Measurements from ENCODE around the gene BRD3.

Gene BRD3

GRCh38 chr9:133996531-133997520, 71.0 kb downstream of the BRD3 start:
- H3K27ac ChIP-seq, result no peak overlapping the region
- no peak for TF ChIP-seq CTCF (IDR thresholded peaks at IDR 0.05)
- intact Hi-C loops (cut with DNase I; ENCODE audit: low total_unique reads), result no loop called here

GRCh38 chr9:133995012-133995896, 72.6 kb downstream of the BRD3 start:
- H3K27me3 ChIP-seq, result peaks cover 0 to 18% of the 10 kb centered on the region in 2 donors
- H3K4me1 ChIP-seq, result peaks cover 7 to 31% (median 27%) of the 10 kb centered on the region in 4 donors
- DNase-seq, result no peak
- TF ChIP-seq CTCF (IDR thresholded peaks at IDR 0.05), result no peak
- no peak overlapping the region for H3K4me3 ChIP-seq
- H3K27ac ChIP-seq, result no peak overlapping the region
- H3K36me3 ChIP-seq, result no peaks in the 10 kb centered on the region
- no peaks in the 10 kb centered on the region for H3K9me3 ChIP-seq
- intact Hi-C loops (cut with DNase I; ENCODE audit: low total_unique reads), result loop anchor here (2.0 kb wide), 1 partner anchor 202 kb away; no protein-coding TSS in a partner anchor

More at GRCh38 chr9:133996531-133997520, 71.0 kb downstream of the BRD3 start:
- DNase-seq, result no peak
- H3K4me3 ChIP-seq, result no peak overlapping the region
- H3K4me1 ChIP-seq, result peaks cover 7 to 15% (median 13%) of the 10 kb centered on the region in 4 donors
- H3K36me3 ChIP-seq, result no peaks in the 10 kb centered on the region
- no peaks in the 10 kb centered on the region for H3K9me3 ChIP-seq
- H3K27me3 ChIP-seq, result peaks cover 0 to 18% of the 10 kb centered on the region in 2 donors

- Histone ChIP-seq H3K27me3 (peaks cover 0 to 18% of the 10 kb centered on the region in 2 donors), H3K27ac (no peak overlapping the region), H3K4me1 (peaks cover 7 to 36% (median 28%) of the 10 kb centered on the region in 4 donors), H3K36me3 (no peaks in the 10 kb centered on the region), H3K4me3 (no peak overlapping the region), H3K9me3 (no peaks in the 10 kb centered on the region)
- intact Hi-C loops (cut with DNase I; ENCODE audit: low total_unique reads), result loop anchor here (2.0 kb wide), 1 partner anchor 202 kb away; no protein-coding TSS in a partner anchor
- peak; percentile 61 to 84 for DNase-seq
- TF ChIP-seq CTCF (IDR thresholded peaks at IDR 0.05), result peak; percentile 97 to 98
Measured at GRCh38 chr9:133994353-133995011, 73.3 kb downstream of the BRD3 start.

GRCh38 chr9:133993635-133994253, 74.1 kb downstream of the BRD3 start:
- DNase-seq, result no peak
- TF ChIP-seq CTCF (IDR thresholded peaks at IDR 0.05), result no peak
- Histone ChIP-seq H3K27ac (peak overlapping the region; percentile 76 to 87), H3K4me1 (peaks cover 7 to 36% (median 28%) of the 10 kb centered on the region in 4 donors), H3K27me3 (peaks cover 0 to 18% of the 10 kb centered on the region in 2 donors), H3K9me3 (no peaks in the 10 kb centered on the region), H3K36me3 (no peaks in the 10 kb centered on the region), H3K4me3 (peak overlapping the region; percentile 56 to 68)
- intact Hi-C loops (cut with DNase I; ENCODE audit: low total_unique reads), result loop anchor here (2.0 kb wide), 1 partner anchor 201 kb away; no protein-coding TSS in a partner anchor
